IPS-NIHi7 (cell line): ENCODE data around the gene GCK.

ENCODE experiments used
- DNase-seq: peaks from one replicate; pipeline ENCODE4 v3.0.0; 2012; ENCODE audit warnings: mixed read lengths; ENCODE audit errors: extremely low spot score

The GCK gene

DNA sequence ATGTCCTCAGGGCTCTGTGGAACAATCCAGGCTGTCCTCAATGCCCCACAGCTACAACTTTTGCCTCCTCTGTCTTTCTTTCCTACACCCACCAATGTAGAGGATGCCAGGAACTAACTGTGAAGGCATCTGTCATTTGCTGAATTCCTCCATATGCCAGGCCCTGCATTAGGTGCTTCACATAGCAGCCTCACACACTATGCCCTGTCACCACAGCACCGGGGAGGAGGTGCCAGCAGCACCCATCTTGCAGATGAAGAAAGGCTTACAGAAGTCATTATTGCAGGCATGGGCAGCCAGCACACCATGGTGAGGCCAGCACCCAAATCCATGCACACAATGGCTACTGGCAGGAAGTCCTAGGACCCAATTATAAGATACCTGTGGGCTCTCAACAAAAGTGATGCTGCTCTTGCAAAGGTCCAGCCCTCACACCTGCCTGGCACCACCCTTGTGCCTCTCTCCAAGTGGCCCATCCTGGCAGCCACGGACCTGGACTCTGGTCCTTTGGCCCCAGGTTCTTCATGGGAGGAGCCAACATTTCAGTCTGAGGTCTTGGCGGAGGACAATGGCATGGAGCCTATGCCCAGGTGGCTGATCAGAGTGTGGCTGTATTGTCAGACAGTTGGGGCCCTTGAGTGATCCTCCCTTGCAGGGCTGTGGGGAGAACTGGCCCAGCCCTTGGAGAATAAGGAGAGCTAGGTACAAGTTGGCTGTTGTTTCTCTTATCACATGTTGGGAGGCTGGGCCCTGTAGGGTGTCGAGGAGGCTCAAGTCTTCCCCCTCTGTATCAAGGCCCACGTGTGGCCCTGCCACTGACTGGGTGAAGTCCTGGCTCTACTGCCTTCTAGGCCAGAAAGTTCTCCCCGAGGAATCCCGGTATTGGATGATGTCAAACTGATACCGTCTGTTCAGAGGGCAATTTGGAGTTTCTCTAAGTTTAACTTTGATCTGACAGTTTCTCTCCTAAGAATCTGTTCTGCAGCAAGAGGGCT is 33.8 kb downstream of the GCK start:
- no peak for DNase-seq

DNA sequence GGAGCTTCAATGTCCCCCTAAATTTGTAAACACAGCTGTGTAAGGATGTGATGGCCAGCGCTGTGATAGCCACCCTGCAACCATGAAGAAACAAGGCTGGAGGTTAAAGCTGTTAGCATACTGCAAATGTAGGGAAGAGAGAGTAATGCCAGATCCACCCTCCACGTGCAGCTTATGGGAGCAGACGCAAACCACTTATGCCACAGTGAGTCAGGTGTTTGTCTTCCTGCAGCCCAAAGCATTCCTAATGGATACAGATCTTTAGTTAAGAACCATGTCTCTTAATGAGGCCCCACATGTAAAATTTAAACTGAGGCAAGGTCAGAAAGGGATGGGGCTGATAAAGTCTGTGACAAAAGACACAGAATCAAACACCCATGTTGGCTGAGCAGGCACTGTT is 34.5 kb downstream of the GCK start:
- DNase-seq = no peak

DNA sequence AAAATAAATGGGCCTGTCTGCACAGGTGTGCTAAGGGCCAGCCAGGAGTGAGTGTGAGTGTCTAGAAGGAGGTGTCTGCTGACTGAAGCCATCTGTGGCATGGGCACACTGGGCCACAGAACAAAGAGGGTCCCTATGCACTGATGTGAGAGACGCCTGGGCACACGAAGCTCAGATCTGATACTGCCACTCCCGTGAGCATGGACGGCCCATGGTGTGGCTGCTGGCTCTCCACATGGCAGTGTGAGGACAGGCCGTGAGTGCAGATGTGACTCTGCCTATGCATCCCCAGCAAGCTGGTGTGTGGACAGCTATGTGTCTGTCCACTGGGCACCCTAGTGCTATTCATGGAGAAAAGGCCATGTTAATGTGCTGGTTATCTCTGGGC is 35.3 kb downstream of the GCK start:
- no peak for DNase-seq

- no peak for DNase-seq
These were observed 36.0 kb downstream of the GCK start for GRCh38 chr7:44152971-44153947.

DNA sequence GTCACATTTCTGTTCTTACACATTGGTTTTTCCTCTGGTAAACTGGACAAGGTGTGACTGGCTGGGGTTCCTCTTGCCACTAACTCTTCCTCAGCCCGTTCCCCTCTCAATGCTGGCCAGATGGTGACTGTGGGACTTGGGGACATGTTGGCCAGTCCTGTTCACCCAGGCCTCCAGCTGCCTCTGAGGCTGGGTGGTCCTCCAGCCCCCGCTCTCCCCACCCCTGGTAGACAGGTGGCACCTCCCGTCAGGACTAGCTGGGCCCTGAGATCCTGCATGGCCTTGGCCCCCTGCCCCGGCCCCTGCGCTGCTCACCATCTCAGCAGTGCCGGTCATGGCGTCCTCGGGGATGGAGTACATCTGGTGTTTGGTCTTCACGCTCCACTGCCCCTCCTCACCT is 37.3 kb downstream of the GCK start:
- DNase-seq = no peak

- no peak for DNase-seq
These were observed 38.0 kb downstream of the GCK start for GRCh38 chr7:44150966-44151941.

GRCh38 chr7:44150466-44150832 is 38.8 kb downstream of the GCK start:
- DNase-seq = no peak

GRCh38 chr7:44149571-44150465 is 39.4 kb downstream of the GCK start:
- DNase-seq = no peak

GRCh38 chr7:44148961-44149536 is 40.2 kb downstream of the GCK start:
- DNase-seq = no peak

DNA sequence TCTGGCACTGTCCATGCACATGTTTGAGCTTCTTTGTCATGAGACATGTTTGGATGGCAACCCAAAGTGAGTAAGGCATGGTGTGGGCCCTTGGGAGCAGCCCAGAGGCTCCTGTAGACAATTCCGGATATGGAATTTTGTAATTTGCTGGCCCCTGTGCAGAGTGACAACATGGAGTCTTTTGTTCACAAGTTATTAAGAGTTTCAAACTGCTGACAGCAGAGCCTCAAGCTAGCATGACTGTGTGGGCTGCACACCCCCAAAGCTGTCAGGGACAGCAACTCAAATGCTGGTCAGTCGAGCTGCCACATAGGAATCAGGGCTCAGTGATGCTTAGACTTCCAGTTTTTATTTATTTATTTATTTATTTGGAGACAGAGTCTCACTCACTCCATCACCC is 41.1 kb downstream of the GCK start:
- no peak for DNase-seq

DNA sequence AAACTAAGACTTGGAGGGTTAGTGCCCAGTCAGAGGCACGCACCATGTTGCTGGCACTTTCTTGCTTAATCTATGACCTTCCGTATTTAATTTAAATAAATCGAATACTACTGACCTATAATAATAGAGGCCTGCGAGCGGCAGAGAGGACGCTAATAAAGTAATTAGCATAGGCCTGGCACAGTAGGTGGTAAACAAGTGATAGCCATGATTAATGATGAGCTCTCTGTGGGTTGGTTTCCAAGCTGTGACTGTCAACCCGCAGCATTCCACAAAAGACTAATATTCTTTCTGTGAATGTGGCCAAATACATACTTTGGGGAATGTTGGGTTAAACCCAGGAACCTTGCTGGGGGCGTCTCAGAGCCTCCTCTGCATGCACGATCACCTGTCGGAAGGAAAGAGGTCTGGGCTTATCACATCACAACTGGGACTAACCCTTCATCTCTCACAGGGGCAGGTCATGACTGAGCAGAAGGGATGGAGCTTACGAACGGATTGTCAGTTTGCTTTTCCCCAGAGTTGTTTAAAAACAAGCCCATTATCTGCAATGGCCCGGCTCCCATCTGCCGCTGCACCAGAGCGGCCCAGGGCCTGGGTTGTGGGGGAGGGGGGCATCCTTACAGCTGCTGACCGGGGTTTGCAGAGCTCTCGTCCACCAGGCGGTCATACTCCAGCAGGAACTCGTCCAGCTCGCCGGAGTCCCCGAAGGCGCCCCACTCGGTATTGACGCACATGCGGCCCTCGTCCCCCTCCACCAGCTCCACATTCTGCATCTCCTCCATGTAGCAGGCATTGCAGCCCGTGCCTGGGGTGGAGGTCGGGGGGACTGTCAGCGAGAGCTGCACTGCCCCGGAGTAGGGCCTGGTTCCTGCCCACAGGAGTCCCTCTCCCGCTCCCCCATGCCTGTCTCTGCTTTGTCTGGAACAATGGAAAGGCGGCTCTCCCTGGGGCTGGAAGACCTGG is 41.9 kb downstream of the GCK start:
- no peak for DNase-seq

DNA sequence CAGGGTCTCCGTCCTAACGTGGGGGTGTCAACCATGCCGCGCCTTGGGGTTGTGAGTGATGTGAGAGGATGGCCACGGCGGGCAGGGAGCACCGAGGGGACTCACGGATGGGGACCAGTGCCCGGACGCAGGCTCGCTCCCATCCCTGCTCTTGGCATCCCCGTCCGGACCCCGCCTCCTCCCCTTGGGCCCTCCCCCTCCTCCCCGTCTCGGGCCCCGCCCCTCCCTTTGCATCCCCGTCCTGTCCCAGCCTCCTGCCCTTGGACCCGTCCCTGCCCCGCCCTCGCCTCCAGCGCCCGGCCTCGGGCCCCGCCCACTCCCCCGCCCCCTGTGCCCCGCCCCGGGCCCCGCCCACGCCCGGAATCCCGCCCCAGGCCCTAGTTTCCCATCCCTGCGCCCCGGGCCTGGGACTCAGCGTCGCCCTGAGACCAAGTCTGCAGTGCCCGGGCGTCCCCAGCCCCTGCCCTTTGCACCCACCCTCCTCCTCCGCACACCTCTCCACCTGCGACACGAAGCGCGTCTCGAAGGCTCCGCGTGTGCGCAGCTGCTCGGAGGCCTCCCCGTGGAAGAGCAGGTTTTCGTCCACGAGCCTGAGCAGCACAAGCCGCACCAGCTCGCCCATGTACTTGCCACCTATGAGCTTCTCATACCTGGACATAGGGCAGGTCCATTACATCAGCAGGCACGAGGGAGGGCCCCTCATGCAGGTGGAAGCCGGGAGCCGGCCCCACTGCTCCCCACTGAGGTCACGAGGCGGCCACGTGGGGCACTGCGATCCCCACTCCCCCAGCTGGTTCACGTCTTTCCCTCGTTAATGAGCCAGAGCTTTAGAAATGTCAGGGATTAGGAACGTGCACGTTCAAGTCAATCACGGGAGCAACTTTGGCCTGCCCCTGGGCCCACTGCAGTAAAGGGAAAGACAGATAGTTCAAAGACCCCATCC is 43.0 kb downstream of the GCK start:
- peak; percentile 99 for DNase-seq

- no peak for DNase-seq
These were observed 43.7 kb downstream of the GCK start for GRCh38 chr7:44145479-44145968.

- no peak for DNase-seq
These were observed 44.2 kb downstream of the GCK start for GRCh38 chr7:44144968-44145478.

DNA sequence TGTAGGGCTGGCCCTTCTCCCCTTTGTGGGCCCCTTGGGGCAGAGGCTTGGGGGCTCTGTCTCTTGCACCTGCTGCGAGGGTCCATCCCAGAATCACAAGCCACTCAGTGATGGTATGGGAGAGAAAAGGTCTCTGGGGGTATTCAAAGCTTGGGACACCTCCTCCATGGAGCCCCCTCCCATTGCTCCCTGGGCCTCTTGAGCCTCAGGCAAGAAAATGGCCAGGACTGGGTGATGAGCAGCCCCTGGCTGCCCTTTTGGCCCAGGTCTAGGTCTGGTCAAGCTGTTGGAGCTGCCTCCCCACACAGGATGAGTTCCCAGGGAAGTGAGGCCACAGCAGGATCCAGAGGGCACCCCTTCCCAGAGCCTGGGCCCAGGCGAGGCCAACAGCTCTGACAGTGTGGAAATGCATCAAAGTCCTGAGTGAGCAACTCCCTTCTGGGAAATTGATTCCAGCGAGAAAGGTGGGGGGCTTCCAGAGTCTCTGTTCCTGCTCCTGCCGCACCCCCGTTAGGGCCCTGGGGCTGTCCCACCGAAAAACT is 44.7 kb downstream of the GCK start:
- no peak for DNase-seq

DNA sequence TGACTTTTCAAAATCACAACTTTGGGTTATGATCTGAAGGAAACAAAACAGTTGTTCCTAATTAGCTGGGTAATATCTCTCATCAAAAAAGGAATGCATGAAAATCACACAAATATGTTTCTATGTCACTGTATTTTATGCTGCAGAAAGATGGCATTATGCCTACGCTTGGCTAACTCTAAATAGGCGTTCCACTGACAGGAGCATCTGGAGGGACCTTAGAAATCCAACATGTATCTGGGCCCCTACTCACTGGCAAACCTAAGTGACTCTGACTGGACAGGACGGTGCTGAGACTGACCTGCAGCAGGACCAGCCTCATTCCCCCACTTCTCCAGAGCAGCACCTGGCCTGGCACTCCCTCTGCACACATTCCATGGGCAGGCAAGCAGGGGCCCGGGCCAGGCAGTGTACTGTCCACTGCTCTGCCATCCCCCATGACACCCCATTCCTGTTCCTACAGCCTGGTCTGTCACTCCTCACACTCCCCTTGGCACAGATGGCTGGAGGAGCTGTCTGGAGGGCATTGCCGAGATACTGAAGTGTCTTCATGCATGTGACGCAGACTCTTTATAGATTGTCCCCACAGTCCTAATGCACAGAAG is 45.5 kb downstream of the GCK start:
- DNase-seq = no peak
